GM12878 (cell line): Measurements from ENCODE around the gene FOSL1. TPM values are rescaled to one million over a fixed set of nuclear protein-coding genes. Genes with fewer than 3 reads are reported as not detected.

Experiments used
- BCL11A ChIP-seq: IDR thresholded peaks from 2 replicates; pipeline ENCODE4 v1.6.1; 2011; ENCODE audit warnings: low read depth, low read length
- CREB1 ChIP-seq: IDR thresholded peaks from 2 replicates; pipeline ENCODE4 v1.6.1; 2012; ENCODE audit warnings: low read depth, mild to moderate bottlenecking, inconsistent platforms
- EP300 ChIP-seq, 2 experiments: fragments of 150-350 bp in 1 of 2; IDR thresholded peaks; 2 replicates each; pipeline ENCODE4 v1.6.1; 2011 to 2012; ENCODE audit warnings: low read depth in 2 of 2, low read length in 2 of 2, borderline replicate concordance in 1 of 2, improper control_type of control experiment in 1 of 2, inconsistent platforms in 1 of 2; ENCODE audit not compliant: control insufficient read depth in 1 of 2
- ETV6 ChIP-seq, 2 experiments: fragments of 450-650 bp in 1 of 2; IDR thresholded peaks in 1 of 2; conservative IDR thresholded peaks in 1 of 2; 2 replicates each; pipeline ENCODE4 v1.6.1; 2014; ENCODE audit warnings: antibody characterized with exemption in 1 of 2, borderline replicate concordance in 1 of 2, low read depth in 1 of 2, mild to moderate bottlenecking in 1 of 2, moderate library complexity in 1 of 2
- FOS ChIP-seq: IDR thresholded peaks from 3 replicates; pipeline ENCODE4 v1.6.1; 2011; ENCODE audit warnings: borderline replicate concordance; ENCODE audit not compliant: insufficient read length; ENCODE audit errors: extremely low read depth
- HDAC6 ChIP-seq: fragments of 200-600 bp; sonication (generic); IDR thresholded peaks from one replicate; pipeline ENCODE4 v1.8.0; 2017; ENCODE audit warnings: antibody characterized with exemption; ENCODE audit not compliant: unreplicated experiment
- HDGF ChIP-seq: fragments of 450-650 bp; IDR thresholded peaks from 2 replicates; pipeline ENCODE4 v1.6.1; 2016; ENCODE audit warnings: antibody characterized with exemption
- JUNB ChIP-seq: IDR thresholded peaks from 2 replicates; pipeline ENCODE4 v1.6.1; 2016; ENCODE audit warnings: antibody characterized with exemption, mild to moderate bottlenecking
- MEF2B ChIP-seq: fragments of 450-650 bp; IDR thresholded peaks from 2 replicates; pipeline ENCODE4 v1.6.1; 2018; ENCODE audit warnings: mild to moderate bottlenecking, moderate library complexity; ENCODE audit not compliant: partially characterized antibody, poor library complexity, severe bottlenecking
- MTA3 ChIP-seq: IDR thresholded peaks from 2 replicates; pipeline ENCODE4 v1.6.1; 2012; ENCODE audit warnings: low read length, inconsistent platforms, borderline replicate concordance
- POU2F2 ChIP-seq: IDR thresholded peaks from 3 replicates; pipeline ENCODE4 v1.6.1; 2011; ENCODE audit warnings: low read depth, mild to moderate bottlenecking, low read length, borderline replicate concordance
- RAD51 ChIP-seq: fragments of 450-650 bp; IDR thresholded peaks from 2 replicates; pipeline ENCODE4 v1.6.1; 2016; ENCODE audit warnings: moderate library complexity, mild to moderate bottlenecking, inconsistent platforms
- RBBP5 ChIP-seq: fragments of 200-600 bp; sonication (generic); conservative IDR thresholded peaks from 2 replicates; pipeline ENCODE4 v1.6.1; 2016
- SMARCA5 ChIP-seq: fragments of 450-650 bp; IDR thresholded peaks from 2 replicates; pipeline ENCODE4 v1.6.1; 2017; ENCODE audit warnings: mild to moderate bottlenecking
- SP1 ChIP-seq: IDR thresholded peaks from one replicate; pipeline ENCODE4 v1.6.1; 2011; ENCODE audit warnings: low read depth, low read length
- TARDBP ChIP-seq: IDR thresholded peaks from 2 replicates; pipeline ENCODE4 v1.6.1; 2016; ENCODE audit warnings: borderline replicate concordance
- ZSCAN29 ChIP-seq: fragments of 450-650 bp; IDR thresholded peaks from 2 replicates; pipeline ENCODE4 v1.6.1; 2017; ENCODE audit warnings: mild to moderate bottlenecking, moderate library complexity
- polyA plus RNA-seq, 11 experiments: library from polyadenylated mRNA; depleted of rRNA in 4 of 11; unstranded in 6 of 11; stranded (reverse) in 5 of 11; fragments of >200 nt; fragmentation: Nextera tagmentation in 4 of 11; fragmentation: Illumina TruSeq in 1 of 11; extraction: Ambion mirVana in 4 of 11; extraction: Trizol in 1 of 11; gene quantifications; 1 replicate in 1 of 11; 2 replicates in 10 of 11; pipeline versions ENCODE4 v1.2.1 to v1.2.3, GENCODE V29; 2011 to 2016; ENCODE audit warnings: inconsistent platforms in 2 of 11, missing spikeins in 2 of 11, low read depth in 1 of 11
- total RNA-seq, 4 experiments: library from RNA; depleted of rRNA in 3 of 4; stranded (reverse); fragments of >200 nt in 3 of 4; fragmentation: Illumina TruSeq in 1 of 4; extraction: Trizol in 1 of 4; gene quantifications; 2 replicates each; pipeline versions ENCODE4 v1.2.1 to v1.2.3, GENCODE V29; 2013 to 2021
- TF ChIP-seq, protein P1 (sequence below): IDR thresholded peaks from 2 replicates; pipeline ENCODE4 v1.6.1; 2012; ENCODE audit warnings: low read depth, low read length, improper control_type of control experiment
- TF ChIP-seq, protein P2 (sequence below): fragments of 450-650 bp; IDR thresholded peaks from 2 replicates; pipeline ENCODE4 v1.6.1; 2016; ENCODE audit warnings: mild to moderate bottlenecking
- TF ChIP-seq, protein P3 (sequence below): IDR thresholded peaks from 2 replicates; pipeline ENCODE4 v1.6.1; 2012; ENCODE audit warnings: mild to moderate bottlenecking, low read depth, low read length

The FOSL1 gene
- total and polyA plus RNA-seq, 10 of the 15 experiments (the other 5 are each of a cell fraction or from before 2014, with no cell fraction given) = 0.82 to 5.4 (median 2.1) TPM

DNA sequence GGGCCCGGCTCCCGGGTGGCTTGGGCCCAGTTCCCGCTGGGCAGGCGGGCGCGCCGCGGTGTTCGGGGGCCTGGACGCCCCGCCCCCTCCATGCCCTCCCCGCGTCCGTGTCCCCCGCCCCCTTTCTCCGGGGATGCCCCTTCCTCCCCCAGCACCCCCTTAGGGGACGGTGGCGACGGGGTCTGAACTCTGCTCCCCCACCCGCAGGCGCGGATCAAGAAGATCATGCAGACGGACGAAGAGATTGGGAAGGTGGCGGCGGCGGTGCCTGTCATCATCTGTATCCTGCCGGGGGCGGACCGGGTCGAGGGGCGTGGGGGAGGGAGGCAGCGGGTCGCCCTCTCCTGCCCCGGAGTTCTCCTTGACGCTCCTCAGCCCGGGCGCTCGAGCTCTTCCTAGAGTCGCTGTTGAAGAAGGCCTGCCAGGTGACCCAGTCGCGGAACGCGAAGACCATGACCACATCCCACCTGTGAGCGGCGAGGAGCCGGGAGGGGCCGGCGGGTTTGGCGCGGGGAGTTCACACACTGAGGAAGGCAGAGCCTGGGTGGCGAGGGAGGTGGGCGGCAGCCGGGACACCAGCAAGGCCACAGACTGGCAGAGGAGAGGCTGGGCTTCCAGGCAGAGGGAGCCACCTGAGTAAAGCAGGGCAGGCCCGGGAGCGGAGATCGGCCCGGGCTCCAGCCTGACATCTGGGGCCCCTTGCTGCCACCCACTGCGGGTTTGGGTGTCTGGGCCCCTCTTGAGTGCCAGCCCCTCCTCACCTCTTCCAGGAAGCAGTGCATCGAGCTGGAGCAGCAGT, 19.6 kb upstream of the FOSL1 start (continued):
- TF ChIP-seq POU2F2 (no peak), TARDBP (no peak), SP1 (no peak), HDAC6 (no peak), CREB1 (no peak), EP300 (IDR thresholded peaks at IDR 0.05; ENCODE audit: borderline replicate concordance in 1 of 2, control insufficient read depth in 1 of 2, low read depth in 2 of 2, low read length in 2 of 2) (no peak), SMARCA5 (no peak), FOS (no peak), MEF2B (no peak), ZSCAN29 (no peak), HDGF (peak; percentile 16; the same call in 1 of the 2 replicates), BCL11A (no peak), JUNB (no peak), MTA3 (no peak), RAD51 (no peak), RBBP5 (0 out of 2 replicates have a peak, but pooled peaks have one; percentile 17), ETV6 (conservative IDR thresholded peaks at IDR 0.05 in 1 of 2, IDR thresholded peaks at IDR 0.05 in 1 of 2; ENCODE audit: borderline replicate concordance in 1 of 2, low read depth in 1 of 2) (peak in 1 of 2 experiments; percentile 7; a peak in 1 of 4 replicates)
- TF ChIP-seq, protein P1, sequence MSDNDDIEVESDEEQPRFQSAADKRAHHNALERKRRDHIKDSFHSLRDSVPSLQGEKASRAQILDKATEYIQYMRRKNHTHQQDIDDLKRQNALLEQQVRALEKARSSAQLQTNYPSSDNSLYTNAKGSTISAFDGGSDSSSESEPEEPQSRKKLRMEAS = no peak
- TF ChIP-seq, protein P2, sequence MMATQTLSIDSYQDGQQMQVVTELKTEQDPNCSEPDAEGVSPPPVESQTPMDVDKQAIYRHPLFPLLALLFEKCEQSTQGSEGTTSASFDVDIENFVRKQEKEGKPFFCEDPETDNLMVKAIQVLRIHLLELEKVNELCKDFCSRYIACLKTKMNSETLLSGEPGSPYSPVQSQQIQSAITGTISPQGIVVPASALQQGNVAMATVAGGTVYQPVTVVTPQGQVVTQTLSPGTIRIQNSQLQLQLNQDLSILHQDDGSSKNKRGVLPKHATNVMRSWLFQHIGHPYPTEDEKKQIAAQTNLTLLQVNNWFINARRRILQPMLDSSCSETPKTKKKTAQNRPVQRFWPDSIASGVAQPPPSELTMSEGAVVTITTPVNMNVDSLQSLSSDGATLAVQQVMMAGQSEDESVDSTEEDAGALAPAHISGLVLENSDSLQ = peak; percentile 45; the same call in 1 of the 2 replicates
- TF ChIP-seq, protein P3, sequence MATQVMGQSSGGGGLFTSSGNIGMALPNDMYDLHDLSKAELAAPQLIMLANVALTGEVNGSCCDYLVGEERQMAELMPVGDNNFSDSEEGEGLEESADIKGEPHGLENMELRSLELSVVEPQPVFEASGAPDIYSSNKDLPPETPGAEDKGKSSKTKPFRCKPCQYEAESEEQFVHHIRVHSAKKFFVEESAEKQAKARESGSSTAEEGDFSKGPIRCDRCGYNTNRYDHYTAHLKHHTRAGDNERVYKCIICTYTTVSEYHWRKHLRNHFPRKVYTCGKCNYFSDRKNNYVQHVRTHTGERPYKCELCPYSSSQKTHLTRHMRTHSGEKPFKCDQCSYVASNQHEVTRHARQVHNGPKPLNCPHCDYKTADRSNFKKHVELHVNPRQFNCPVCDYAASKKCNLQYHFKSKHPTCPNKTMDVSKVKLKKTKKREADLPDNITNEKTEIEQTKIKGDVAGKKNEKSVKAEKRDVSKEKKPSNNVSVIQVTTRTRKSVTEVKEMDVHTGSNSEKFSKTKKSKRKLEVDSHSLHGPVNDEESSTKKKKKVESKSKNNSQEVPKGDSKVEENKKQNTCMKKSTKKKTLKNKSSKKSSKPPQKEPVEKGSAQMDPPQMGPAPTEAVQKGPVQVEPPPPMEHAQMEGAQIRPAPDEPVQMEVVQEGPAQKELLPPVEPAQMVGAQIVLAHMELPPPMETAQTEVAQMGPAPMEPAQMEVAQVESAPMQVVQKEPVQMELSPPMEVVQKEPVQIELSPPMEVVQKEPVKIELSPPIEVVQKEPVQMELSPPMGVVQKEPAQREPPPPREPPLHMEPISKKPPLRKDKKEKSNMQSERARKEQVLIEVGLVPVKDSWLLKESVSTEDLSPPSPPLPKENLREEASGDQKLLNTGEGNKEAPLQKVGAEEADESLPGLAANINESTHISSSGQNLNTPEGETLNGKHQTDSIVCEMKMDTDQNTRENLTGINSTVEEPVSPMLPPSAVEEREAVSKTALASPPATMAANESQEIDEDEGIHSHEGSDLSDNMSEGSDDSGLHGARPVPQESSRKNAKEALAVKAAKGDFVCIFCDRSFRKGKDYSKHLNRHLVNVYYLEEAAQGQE = no peak
